ENCODE measurements around the gene ROR1. TPM values are rescaled to one million over a fixed set of nuclear protein-coding genes. Genes with fewer than 3 reads are reported as not detected.
"Not testable (repeated sequence)": the region's sequence is repeated elsewhere in the genome, so short reads cannot be mapped to it uniquely, and the experiment has no call there.

ROR1 gene
- total RNA-seq, 2 experiments from 2014 or later: not detected

DNA sequence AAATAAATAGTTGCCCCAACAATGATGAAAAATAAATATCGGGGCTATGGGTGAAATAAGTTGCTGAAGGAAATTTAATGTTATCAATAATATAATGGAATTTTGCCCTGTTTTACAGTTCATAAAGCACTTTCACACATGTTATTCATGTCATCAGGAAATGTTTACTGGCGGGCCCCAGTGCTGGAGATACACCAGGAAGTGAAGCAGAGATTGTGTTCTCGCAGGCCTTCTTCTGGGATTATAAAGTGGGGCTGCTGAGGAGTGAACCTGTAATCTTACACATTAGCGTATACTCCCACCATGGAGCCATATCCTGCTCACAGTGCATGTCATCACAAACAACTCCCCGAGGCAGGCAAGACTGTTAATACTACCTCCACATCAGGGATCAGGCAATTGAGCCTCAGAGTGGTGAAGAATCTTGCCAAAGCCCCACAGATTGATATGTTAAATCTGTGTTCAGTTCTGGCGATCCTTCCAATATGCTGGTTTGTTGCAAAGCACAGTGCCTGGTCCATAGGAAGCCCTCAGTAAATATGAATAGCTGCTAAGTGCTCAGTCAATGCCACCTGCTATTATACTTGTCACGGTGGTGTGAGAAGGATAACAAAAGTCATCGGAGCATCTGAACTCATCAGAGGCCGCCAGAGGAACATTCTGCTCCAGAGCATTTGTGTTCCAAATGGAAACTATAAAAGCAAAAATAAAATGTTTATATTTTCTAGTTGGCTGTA lies 325.2 kb downstream of the ROR1 start:
- Mint-ChIP-seq H3K27ac (no peak overlapping the region), H3K9me3 (no peaks in the 10 kb centered on the region), H3K36me3 (ENCODE audit: low read depth) (no peaks in the 10 kb centered on the region), H3K27me3 (peaks cover 6% of the 10 kb centered on the region), H3K4me1 (no peaks in the 10 kb centered on the region), H3K4me3 (no peak overlapping the region)
- DNase-seq: no peak
- ChIA-PET CTCF (no interaction called here), POLR2A (no interaction called here)

- Mint-ChIP-seq H3K27me3 (peaks cover 6% of the 10 kb centered on the region), H3K4me3 (no peak overlapping the region), H3K27ac (no peak overlapping the region), H3K9me3 (no peaks in the 10 kb centered on the region), H3K36me3 (ENCODE audit: low read depth) (no peaks in the 10 kb centered on the region), H3K4me1 (no peaks in the 10 kb centered on the region)
- POLR2A ChIA-PET: no interaction called here
- no peak for DNase-seq
- CTCF ChIA-PET: interaction anchor here (1.8 kb wide), 1 partner anchor 9 kb away, joined by 4 read pairs; no protein-coding TSS in a partner anchor
Measured at GRCh38 chr1:64100791-64101190, 327.0 kb downstream of the ROR1 start.

DNA sequence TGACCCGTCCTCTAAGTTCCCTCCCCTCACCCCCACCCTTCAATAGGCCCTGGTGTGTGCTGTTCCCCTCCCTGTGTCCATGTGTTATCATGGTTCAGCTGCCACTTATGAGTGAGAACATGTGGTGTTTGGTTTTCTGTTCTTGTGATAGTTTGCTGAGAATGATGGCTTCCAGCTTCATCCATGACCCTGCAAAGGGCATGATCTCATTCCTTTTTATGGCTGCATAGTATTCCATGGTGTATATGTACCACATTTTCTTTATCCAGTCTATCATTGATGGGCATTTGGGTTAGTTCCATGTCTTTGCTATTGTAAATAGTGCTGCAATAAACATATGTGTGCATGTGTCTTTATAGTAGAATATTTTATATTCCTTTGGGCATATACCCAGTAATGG lies 330.8 kb downstream of the ROR1 start:
- CTCF ChIA-PET; H3K27ac Mint-ChIP-seq; H3K4me1 Mint-ChIP-seq; H3K27me3 Mint-ChIP-seq; H3K4me3 Mint-ChIP-seq; H3K36me3 Mint-ChIP-seq (ENCODE audit: low read depth); POLR2A ChIA-PET; DNase-seq; H3K9me3 Mint-ChIP-seq: not testable (repeated sequence)

DNA sequence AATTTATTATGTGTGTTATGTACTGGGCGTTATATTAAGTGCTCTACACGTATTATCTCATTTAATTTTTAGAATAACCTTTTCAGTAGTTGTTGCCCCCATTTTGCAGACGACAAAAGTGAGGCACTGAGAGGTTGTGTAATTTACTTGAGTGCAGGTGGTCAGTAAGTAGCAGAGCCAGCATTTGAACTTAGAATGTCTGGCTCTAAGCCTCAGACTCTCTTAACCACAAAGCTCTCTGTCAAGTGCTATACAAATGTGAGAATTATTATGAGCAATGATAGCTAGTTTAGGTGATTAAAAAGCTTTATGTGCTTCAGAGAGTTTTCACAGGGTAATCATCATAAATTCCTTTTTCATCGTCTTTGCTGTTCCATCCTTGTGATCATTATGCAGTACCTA lies 333.3 kb downstream of the ROR1 start:
- DNase-seq: no peak
- Mint-ChIP-seq H3K9me3 (no peaks in the 10 kb centered on the region), H3K27me3 (peaks cover 2% of the 10 kb centered on the region), H3K4me3 (no peak overlapping the region), H3K4me1 (no peaks in the 10 kb centered on the region), H3K27ac (no peak overlapping the region), H3K36me3 (ENCODE audit: low read depth) (no peaks in the 10 kb centered on the region)
- ChIA-PET POLR2A (no interaction called here), CTCF (no interaction called here)

DNA sequence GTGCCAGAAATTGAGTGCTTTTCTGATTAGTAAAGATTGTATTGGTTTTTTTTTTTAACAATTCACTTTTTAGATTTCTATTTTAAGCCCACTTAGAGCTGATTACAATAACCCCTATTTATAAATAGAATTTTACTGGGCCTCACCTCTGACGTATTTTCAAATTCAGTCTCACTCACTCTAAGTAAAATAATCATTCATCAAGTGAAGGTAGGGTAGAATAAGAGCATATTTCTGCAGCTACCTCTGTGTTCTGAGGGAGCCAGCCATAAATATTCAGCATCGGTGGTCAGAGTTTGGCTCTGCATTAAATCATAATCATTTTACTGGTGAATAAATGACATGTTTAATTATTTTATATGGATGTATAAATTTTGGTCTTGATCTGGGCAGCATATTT lies 333.8 kb downstream of the ROR1 start:
- Mint-ChIP-seq H3K36me3 (ENCODE audit: low read depth) (no peaks in the 10 kb centered on the region), H3K27ac (no peak overlapping the region), H3K9me3 (no peaks in the 10 kb centered on the region), H3K4me3 (no peak overlapping the region), H3K27me3 (peaks cover 2% of the 10 kb centered on the region), H3K4me1 (no peaks in the 10 kb centered on the region)
- no peak for DNase-seq
- ChIA-PET POLR2A (no interaction called here), CTCF (no interaction called here)

DNA sequence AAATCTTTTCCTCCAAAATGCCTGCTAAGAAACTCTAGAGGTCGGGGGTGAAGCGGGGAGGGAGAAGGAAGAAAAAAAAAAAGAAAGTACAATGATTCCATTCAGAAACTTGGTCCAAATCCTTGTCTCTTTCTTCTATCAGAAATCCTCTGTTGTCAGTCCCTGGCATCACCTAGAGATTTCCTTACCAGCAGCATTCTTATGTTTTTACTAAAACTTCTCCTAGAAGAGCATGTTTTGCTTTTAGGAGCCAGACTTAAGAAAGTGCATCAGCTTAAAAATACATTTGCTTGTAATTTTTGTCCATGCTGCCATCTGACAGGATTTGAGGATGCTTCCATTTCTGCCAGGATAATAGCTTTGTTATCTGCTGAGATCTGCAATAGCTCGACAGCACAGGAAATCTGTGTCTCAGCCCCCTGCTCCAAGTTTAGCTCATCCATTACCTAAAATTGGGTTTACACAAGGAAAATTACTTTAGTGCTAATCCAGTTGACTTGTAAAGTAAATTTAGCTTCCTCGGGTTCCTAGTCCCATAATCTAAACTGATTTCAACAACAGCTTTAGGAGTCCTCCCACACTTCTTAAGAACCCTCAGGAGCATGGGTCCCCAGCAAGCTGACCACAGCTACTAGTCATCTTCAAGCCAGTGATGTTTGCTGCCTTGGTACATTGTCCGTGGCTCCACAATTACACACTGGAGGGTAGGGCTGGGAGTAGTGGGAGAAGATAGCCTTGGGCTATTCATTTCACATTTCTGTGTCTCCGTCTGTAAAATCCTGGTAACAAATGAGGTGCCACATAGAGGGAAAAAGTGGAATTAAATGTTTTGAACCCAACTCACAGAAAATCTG lies 337.3 kb downstream of the ROR1 start:
- Mint-ChIP-seq H3K4me1 (no peaks in the 10 kb centered on the region), H3K27me3 (peaks cover 2% of the 10 kb centered on the region)

GRCh38 chr1:64111787-64112186 lies 338.0 kb downstream of the ROR1 start:
- H3K4me1 Mint-ChIP-seq: no peaks in the 10 kb centered on the region
- DNase-seq: no peak
- H3K36me3 Mint-ChIP-seq (ENCODE audit: low read depth): no peaks in the 10 kb centered on the region
- H3K27me3 Mint-ChIP-seq: peaks cover 2% of the 10 kb centered on the region
- ChIA-PET CTCF (interaction anchor here (1.3 kb wide), 1 partner anchor 14 kb away, joined by 4 read pairs; no protein-coding TSS in a partner anchor), POLR2A (no interaction called here)
- H3K9me3 Mint-ChIP-seq: no peaks in the 10 kb centered on the region
- H3K27ac Mint-ChIP-seq: no peak overlapping the region
- no peak overlapping the region for H3K4me3 Mint-ChIP-seq

More for the DNA sequence above, 337.3 kb downstream of the ROR1 start:
- ChIA-PET POLR2A (no interaction called here), CTCF (interaction anchor here (0.6 to 1.3 kb wide), 2 partner anchors 14 to 161 kb away, joined by 3 to 4 read pairs; no protein-coding TSS in a partner anchor)
- Mint-ChIP-seq H3K36me3 (ENCODE audit: low read depth) (no peaks in the 10 kb centered on the region), H3K27ac (no peak overlapping the region), H3K4me3 (no peak overlapping the region), H3K9me3 (no peaks in the 10 kb centered on the region)
- no peak for DNase-seq

DNA sequence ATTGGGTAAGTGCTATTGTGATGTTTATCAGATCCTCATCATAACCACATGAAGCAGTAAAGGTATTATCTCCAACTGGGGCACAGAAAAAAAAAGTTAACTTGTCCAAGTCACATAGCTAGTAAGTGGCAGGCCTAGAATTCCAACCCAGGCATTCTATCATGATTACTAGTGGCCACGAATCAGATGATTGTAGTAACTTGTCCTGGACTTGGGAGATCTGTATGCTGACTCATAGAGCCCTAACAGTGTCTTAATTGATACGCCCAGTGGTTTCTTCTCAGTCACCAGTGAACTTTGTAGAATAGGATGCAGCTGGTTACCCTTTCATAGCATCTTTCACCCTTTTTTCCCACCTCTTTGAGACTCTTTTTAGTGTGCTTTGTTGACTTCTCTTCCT lies 338.5 kb downstream of the ROR1 start:
- Mint-ChIP-seq H3K4me3 (no peak overlapping the region), H3K27ac (no peak overlapping the region), H3K36me3 (ENCODE audit: low read depth) (no peaks in the 10 kb centered on the region), H3K27me3 (peaks cover 2% of the 10 kb centered on the region), H3K4me1 (no peaks in the 10 kb centered on the region), H3K9me3 (no peaks in the 10 kb centered on the region)
- no peak for DNase-seq
- ChIA-PET POLR2A (no interaction called here), CTCF (interaction anchor here (1.1 to 1.3 kb wide), 2 partner anchors 15 to 36 kb away, joined by 3 to 4 read pairs; no protein-coding TSS in a partner anchor)

GRCh38 chr1:64114012-64114525 lies 340.3 kb downstream of the ROR1 start:
- H3K4me3 Mint-ChIP-seq: no peak overlapping the region
- peaks cover 2% of the 10 kb centered on the region for H3K27me3 Mint-ChIP-seq
- ChIA-PET CTCF (no interaction called here), POLR2A (no interaction called here)
- DNase-seq: no peak
- no peak overlapping the region for H3K27ac Mint-ChIP-seq
- H3K9me3 Mint-ChIP-seq: no peaks in the 10 kb centered on the region
- no peaks in the 10 kb centered on the region for H3K4me1 Mint-ChIP-seq
- no peaks in the 10 kb centered on the region for H3K36me3 Mint-ChIP-seq (ENCODE audit: low read depth)

DNA sequence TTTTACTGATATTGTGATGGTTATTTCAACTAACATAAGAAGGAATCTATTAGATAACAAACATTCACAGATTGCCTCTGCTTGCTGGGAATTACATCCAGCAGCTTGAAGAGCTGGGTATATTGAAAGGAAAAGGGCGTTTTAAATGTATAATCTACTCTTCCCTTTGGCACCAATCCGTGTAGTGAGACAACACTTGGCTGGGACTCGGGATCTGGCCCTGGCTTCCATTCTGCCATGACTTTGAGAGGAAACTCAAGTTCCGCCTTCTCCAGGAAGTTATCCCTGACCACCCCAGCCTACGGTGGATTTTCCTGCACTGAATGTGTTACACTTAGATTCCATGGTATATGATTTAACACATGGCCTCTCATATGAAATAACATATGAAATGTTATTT lies 342.7 kb downstream of the ROR1 start:
- CTCF ChIA-PET: no interaction called here
- no peaks in the 10 kb centered on the region for H3K9me3 Mint-ChIP-seq
- POLR2A ChIA-PET: no interaction called here
- no peak for DNase-seq
- H3K4me1 Mint-ChIP-seq: no peaks in the 10 kb centered on the region
- no peaks in the 10 kb centered on the region for H3K27me3 Mint-ChIP-seq
- no peak overlapping the region for H3K4me3 Mint-ChIP-seq
- no peaks in the 10 kb centered on the region for H3K36me3 Mint-ChIP-seq (ENCODE audit: low read depth)
- no peak overlapping the region for H3K27ac Mint-ChIP-seq

DNA sequence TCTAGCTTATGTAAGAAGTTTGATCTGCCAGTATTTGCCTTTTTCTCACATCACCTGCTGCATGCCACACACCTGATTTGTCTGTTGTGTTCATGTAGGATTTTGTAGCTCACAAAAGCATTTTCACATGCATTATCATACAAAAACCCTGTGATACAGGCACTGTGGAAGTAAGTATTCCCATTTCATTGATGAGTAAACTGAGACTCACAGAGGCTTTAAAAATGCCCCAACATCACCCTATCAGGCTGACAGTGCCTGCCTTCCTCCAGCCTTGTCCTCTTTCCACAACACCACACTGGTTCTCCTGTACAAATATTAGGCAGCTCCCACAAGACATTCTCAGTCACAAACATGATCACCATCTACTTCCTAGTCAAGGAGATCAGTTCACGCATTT lies 343.7 kb downstream of the ROR1 start:
- ChIA-PET POLR2A (no interaction called here), CTCF (no interaction called here)
- H3K4me1 Mint-ChIP-seq: no peaks in the 10 kb centered on the region
- H3K4me3 Mint-ChIP-seq: no peak overlapping the region
- H3K27ac Mint-ChIP-seq: no peak overlapping the region
- no peaks in the 10 kb centered on the region for H3K36me3 Mint-ChIP-seq (ENCODE audit: low read depth)
- no peaks in the 10 kb centered on the region for H3K9me3 Mint-ChIP-seq
- no peak for DNase-seq
- H3K27me3 Mint-ChIP-seq: no peaks in the 10 kb centered on the region

DNA sequence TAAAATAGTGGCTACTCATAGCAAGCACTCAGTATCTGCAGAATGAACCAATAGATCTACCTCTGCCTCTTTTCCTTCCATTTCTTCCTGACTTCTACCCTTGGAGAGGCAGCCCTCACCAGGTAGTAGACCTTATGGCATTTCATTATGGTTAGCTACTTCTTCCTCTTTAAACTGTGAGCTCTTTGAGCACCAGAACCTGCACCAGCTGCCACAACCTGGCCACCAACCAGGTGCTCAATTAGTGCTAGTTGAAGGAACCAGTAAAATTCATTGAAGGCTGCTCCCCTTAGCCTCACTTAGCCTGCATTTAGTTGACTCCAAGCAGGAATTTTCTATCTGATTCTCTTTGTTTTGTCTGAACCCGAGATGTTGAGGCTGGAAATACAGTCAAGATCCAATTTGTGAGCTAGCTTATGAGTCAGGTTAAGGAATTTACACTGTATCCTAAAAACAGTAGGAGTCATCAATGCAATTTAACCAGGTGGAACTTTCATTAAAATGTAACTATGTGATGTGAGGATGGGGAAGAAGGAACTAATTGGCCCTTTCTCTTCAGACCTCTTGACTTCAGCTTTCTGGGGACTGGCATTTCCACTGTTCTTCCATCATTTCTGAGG lies 348.1 kb downstream of the ROR1 start:
- peaks cover 8% of the 10 kb centered on the region for H3K27me3 Mint-ChIP-seq

DNA sequence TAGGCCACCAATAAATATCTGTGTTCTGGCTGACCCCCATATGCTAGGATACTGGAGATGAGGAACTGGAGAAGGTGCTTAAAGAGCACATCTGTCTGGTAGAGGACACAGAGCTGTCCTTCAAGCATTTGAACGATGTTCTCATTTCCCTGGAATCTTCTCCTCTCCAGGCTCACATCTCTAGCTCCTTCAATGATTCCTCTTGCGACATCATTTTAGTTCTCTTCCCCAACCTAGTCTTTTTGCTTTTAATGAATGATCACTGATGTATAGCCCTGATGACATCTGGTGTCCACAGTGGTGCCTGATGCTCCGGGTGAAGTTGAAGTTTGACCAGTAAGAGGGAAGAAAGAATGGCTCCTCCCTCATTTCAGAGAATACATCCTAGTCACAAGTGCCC lies 348.8 kb downstream of the ROR1 start:
- DNase-seq: no peak
- ChIA-PET CTCF (no interaction called here), POLR2A (no interaction called here)
- H3K27ac Mint-ChIP-seq: no peak overlapping the region
- H3K9me3 Mint-ChIP-seq: no peaks in the 10 kb centered on the region
- H3K36me3 Mint-ChIP-seq (ENCODE audit: low read depth): no peaks in the 10 kb centered on the region
- H3K4me1 Mint-ChIP-seq: no peaks in the 10 kb centered on the region
- H3K4me3 Mint-ChIP-seq: no peak overlapping the region
- peaks cover 13% of the 10 kb centered on the region for H3K27me3 Mint-ChIP-seq

More for the DNA sequence above, 348.1 kb downstream of the ROR1 start:
- Mint-ChIP-seq H3K27ac (no peak overlapping the region), H3K4me3 (no peak overlapping the region), H3K4me1 (no peaks in the 10 kb centered on the region), H3K9me3 (no peaks in the 10 kb centered on the region), H3K36me3 (ENCODE audit: low read depth) (no peaks in the 10 kb centered on the region)
- DNase-seq: no peak
- CTCF ChIA-PET: no interaction called here
- POLR2A ChIA-PET: no interaction called here
